HepG2 (cell line): ENCODE measurements around the gene CPO. TPM values are rescaled to one million over a fixed set of nuclear protein-coding genes. Genes with fewer than 3 reads are reported as not detected.

Experiments
- ATAC-seq: fragments of 200-7000 bp; cut with Tn5 transposase; 3 replicates; pipeline ENCODE4 v1.9.1; 2020; ENCODE audit warnings: mild to moderate bottlenecking, moderate library complexity
- BruUV-seq: library from RNA; stranded (reverse); fragments of 400-500 nt; replicated peaks from 2 replicates; lab custom pipeline; 2021; lab: Mats Ljungman, UMichigan
- CTCF ChIA-PET: fragments of 300-600 bp; formaldehyde crosslinking; extraction: SDS; loops from one replicate; lab custom pipeline; 2021; ENCODE audit warnings: low total read pairs, inconsistent platforms, low intra/inter-chr PET ratio; lab: Yijun Ruan, JAX
- POLR2A ChIA-PET: fragments of 350-600 bp; sonication (Branson Sonifier 250); formaldehyde crosslinking; loops from one replicate; lab custom pipeline; 2020; ENCODE audit warnings: antibody characterized with exemption, inconsistent platforms; lab: Yijun Ruan, JAX
- DNase-seq: peaks from one replicate; pipeline ENCODE4 v3.0.0-alpha.2; 2015; ENCODE audit warnings: low spot score
- FAIRE-seq: peaks from 3 replicates; lab custom pipeline; 2011; peaks lifted over from hg19 to GRCh38; lab: Jason Lieb, UNC
- H2AFZ ChIP-seq: one replicate; pipeline ENCODE4 v1.6.1; 2011; ENCODE audit warnings: low read length, inconsistent platforms
- H3K27ac ChIP-seq: fragments of 300-600 bp; 3 replicates; pipeline ENCODE4 v1.8.0; 2011; ENCODE audit warnings: mixed run types, mild to moderate bottlenecking, mixed read lengths, low read length, inconsistent platforms; ENCODE audit not compliant: insufficient read depth; ENCODE audit errors: extremely low read length
- H3K27me3 ChIP-seq, 2 experiments: fragments of 200-600 bp in 1 of 2; 2 replicates in 1 of 2; 3 replicates in 1 of 2; pipeline versions ENCODE4 v1.6.0 to v1.8.0; 2011; ENCODE audit warnings: low read length in 2 of 2, mild to moderate bottlenecking in 2 of 2, moderate library complexity in 2 of 2, inconsistent platforms in 1 of 2; ENCODE audit not compliant: insufficient read depth in 2 of 2, control insufficient read depth in 1 of 2
- H3K36me3 ChIP-seq, 2 experiments: fragments of 200-600 bp in 1 of 2; replicated peaks in 1 of 2; 2 replicates in 1 of 2; 3 replicates in 1 of 2; pipeline versions ENCODE4 v1.5.1 to v1.8.0; 2011; ENCODE audit warnings: low read length in 2 of 2, inconsistent platforms in 1 of 2; ENCODE audit not compliant: insufficient read depth in 2 of 2, control insufficient read depth in 1 of 2
- H3K4me1 ChIP-seq: 2 replicates; pipeline ENCODE4 v1.5.1; 2012; ENCODE audit warnings: low read length, inconsistent platforms; ENCODE audit not compliant: insufficient read depth
- H3K4me2 ChIP-seq: 2 replicates; pipeline ENCODE4 v1.6.0; 2011; ENCODE audit warnings: low read depth, low read length, inconsistent platforms
- H3K4me3 ChIP-seq, 3 experiments: fragments of 200-600 bp in 1 of 3; sonication (generic), shearing (Covaris generic) in 1 of 3; replicated peaks in 1 of 3; 2 replicates each; pipeline ENCODE4 v1.5.1; 2011 to 2016; ENCODE audit warnings: low read length in 3 of 3, inconsistent platforms in 2 of 3, low read depth in 2 of 3, mild to moderate bottlenecking in 2 of 3, control low read depth in 1 of 3, mixed read lengths in 1 of 3; ENCODE audit not compliant: insufficient read depth in 1 of 3
- H3K79me2 ChIP-seq: one replicate; pipeline ENCODE4 v1.6.1; 2011; ENCODE audit warnings: low read length, inconsistent platforms; ENCODE audit not compliant: insufficient read depth
- H3K9ac ChIP-seq: 2 replicates; pipeline ENCODE4 v1.6.0; 2011; ENCODE audit warnings: mild to moderate bottlenecking, low read depth, low read length, inconsistent platforms; ENCODE audit not compliant: insufficient read depth
- H3K9me3 ChIP-seq: 2 replicates; pipeline ENCODE4 v1.5.1; 2012; ENCODE audit warnings: mild to moderate bottlenecking, low read length
- H4K20me1 ChIP-seq: 2 replicates; pipeline ENCODE4 v1.6.0; 2011; ENCODE audit warnings: inconsistent platforms, mild to moderate bottlenecking, low read length, moderate library complexity; ENCODE audit not compliant: insufficient read depth
- FOXA3 ChIP-seq: IDR thresholded peaks from 2 replicates; pipeline ENCODE4 v1.6.1; 2016; ENCODE audit warnings: missing genetic modification reagents, missing compliant biosample characterization
- KAT8 ChIP-seq: IDR thresholded peaks from 2 replicates; pipeline ENCODE4 v1.6.1; 2016; ENCODE audit warnings: missing genetic modification reagents, missing compliant biosample characterization
- KLF15 ChIP-seq: sonication (generic); formaldehyde crosslinking; IDR thresholded peaks from 2 replicates; pipeline ENCODE4 v1.8.1; 2023; ENCODE audit warnings: borderline replicate concordance, mild to moderate bottlenecking, inconsistent platforms, missing genetic modification reagents, mixed read lengths
- LCORL ChIP-seq, 2 experiments: fragments of 450-650 bp in 1 of 2; sonication (generic) in 1 of 2; formaldehyde crosslinking in 1 of 2; IDR thresholded peaks; 2 replicates each; pipeline versions ENCODE4 v1.5.0 to v1.6.1; 2017 to 2020; ENCODE audit warnings: antibody characterized with exemption in 1 of 2, missing genetic modification reagents in 1 of 2
- SMC3 ChIP-seq: IDR thresholded peaks from 2 replicates; pipeline ENCODE4 v1.6.1; 2011; ENCODE audit warnings: low read length, improper control_type of control experiment
- SOX5 ChIP-seq: IDR thresholded peaks from 2 replicates; pipeline ENCODE4 v1.6.1; 2016; ENCODE audit warnings: borderline replicate concordance
- SOX6 ChIP-seq, 2 experiments: fragments of 450-650 bp in 1 of 2; sonication (generic) in 1 of 2; formaldehyde crosslinking in 1 of 2; IDR thresholded peaks; 2 replicates each; pipeline versions ENCODE4 v1.4.0 to v1.6.1; 2017 to 2020; ENCODE audit warnings: antibody characterized with exemption in 1 of 2, mild to moderate bottlenecking in 1 of 2, missing genetic modification reagents in 1 of 2
- ZFP36L1 ChIP-seq: sonication (generic); formaldehyde crosslinking; IDR thresholded peaks from 2 replicates; pipeline ENCODE4 v1.8.0; 2022; ENCODE audit warnings: mild to moderate bottlenecking, missing genetic modification reagents, moderate library complexity
- ZNF160 ChIP-seq: sonication (generic); formaldehyde crosslinking; IDR thresholded peaks from 2 replicates; pipeline ENCODE4 v1.8.0; 2022; ENCODE audit warnings: mild to moderate bottlenecking, inconsistent platforms, missing genetic modification reagents
- ZNF20 ChIP-seq: sonication (generic); formaldehyde crosslinking; IDR thresholded peaks from 2 replicates; pipeline ENCODE4 v1.4.0; 2020; ENCODE audit warnings: mild to moderate bottlenecking, moderate library complexity, missing genetic modification reagents
- ZNF605 ChIP-seq: sonication (generic); formaldehyde crosslinking; IDR thresholded peaks from 2 replicates; pipeline ENCODE4 v1.8.0; 2022; ENCODE audit warnings: mild to moderate bottlenecking, missing genetic modification reagents
- ZNF614 ChIP-seq: IDR thresholded peaks from 2 replicates; pipeline ENCODE4 v1.6.1; 2018; ENCODE audit warnings: missing biosample characterization, missing genetic modification reagents, inconsistent platforms, borderline replicate concordance
- ZNF746 ChIP-seq: sonication (generic); formaldehyde crosslinking; IDR thresholded peaks from 2 replicates; pipeline ENCODE4 v1.8.0; 2022; ENCODE audit warnings: mild to moderate bottlenecking, missing genetic modification reagents
- WGBS: methylation state at CpG from one replicate; pipeline ENCODE4 v1.1.6; 2017; ENCODE audit warnings: low lambda C conversion rate; 5-methylcytosine and 5-hydroxymethylcytosine counted together
- in situ Hi-C: cut with HindIII; loops from 2 replicates; pipeline ENCODE4 v1.10.0; 2017; ENCODE audit warnings: low pct_unique_long_range_greater_than_20kb; ENCODE audit not compliant: extremely low pct_ligation_motif_present
- intact Hi-C: fragments of 100-400 bp; cut with micrococcal nuclease; formaldehyde crosslinking; loops from one replicate; pipeline ENCODE4 v1.10.0; 2022; ENCODE audit not compliant: unreplicated experiment
- polyA plus RNA-seq, 8 experiments: library from polyadenylated mRNA; depleted of rRNA in 3 of 8; stranded (reverse) in 7 of 8; unstranded in 1 of 8; fragments of >200 nt; fragmentation: Illumina TruSeq in 4 of 8; extraction: Trizol in 4 of 8; gene quantifications; 2 replicates each; pipeline versions ENCODE4 v1.2.1 to v1.2.3, GENCODE V29; 2011 to 2016; ENCODE audit warnings: low read depth in 4 of 8, missing spikeins in 1 of 8, mixed read lengths in 1 of 8; ENCODE audit not compliant: insufficient read depth in 1 of 8
- total RNA-seq, 5 experiments: library from RNA; depleted of rRNA; stranded (reverse); fragments of >200 nt; fragmentation: Illumina TruSeq; extraction: Trizol; gene quantifications; 2 replicates each; pipeline ENCODE4 v1.2.3, GENCODE V29; 2016; ENCODE audit warnings: low read depth in 1 of 5
- TF ChIP-seq, protein P1 (sequence below), 2 experiments: sonication (generic) in 1 of 2; formaldehyde crosslinking in 1 of 2; IDR thresholded peaks; 2 replicates each; pipeline versions ENCODE4 v1.4.0 to v1.6.1; 2018 to 2020; ENCODE audit warnings: missing genetic modification reagents in 2 of 2, borderline replicate concordance in 1 of 2, low read depth in 1 of 2, mild to moderate bottlenecking in 1 of 2, missing biosample characterization in 1 of 2
- TF ChIP-seq, protein P2 (sequence below): sonication (generic); formaldehyde crosslinking; conservative IDR thresholded peaks from 2 replicates; pipeline ENCODE4 v1.4.0; 2020; ENCODE audit warnings: missing genetic modification reagents

CPO gene
- total and polyA plus RNA-seq, 2 of the 13 experiments (the other 11 are each of a cell fraction or from before 2014, with no cell fraction given): 0.07 TPM; not detected in 1

DNA sequence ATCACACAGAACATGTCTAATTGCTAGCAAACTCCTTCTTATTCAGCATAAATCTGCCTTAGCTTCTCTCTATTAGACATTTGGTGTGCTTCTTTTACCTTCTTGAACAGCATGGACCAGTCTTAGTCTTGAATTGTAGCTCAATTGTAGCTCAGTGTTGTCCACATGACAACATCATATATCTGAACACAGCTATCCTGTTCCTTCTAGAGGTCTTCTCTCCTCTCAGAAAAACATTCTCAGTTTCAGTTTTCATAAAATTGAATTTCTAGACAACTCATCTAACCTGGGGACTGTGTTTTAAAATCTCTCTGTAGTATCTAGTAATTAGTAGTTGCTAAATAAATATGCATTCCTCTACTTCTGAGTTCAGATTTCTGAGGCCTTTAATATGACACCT lies 47.6 kb downstream of the CPO start:
- intact Hi-C loops: loop anchor here (10.0 kb wide), 1 partner anchor 178 kb away; the partner anchor contains the start of gene KLF7

DNA sequence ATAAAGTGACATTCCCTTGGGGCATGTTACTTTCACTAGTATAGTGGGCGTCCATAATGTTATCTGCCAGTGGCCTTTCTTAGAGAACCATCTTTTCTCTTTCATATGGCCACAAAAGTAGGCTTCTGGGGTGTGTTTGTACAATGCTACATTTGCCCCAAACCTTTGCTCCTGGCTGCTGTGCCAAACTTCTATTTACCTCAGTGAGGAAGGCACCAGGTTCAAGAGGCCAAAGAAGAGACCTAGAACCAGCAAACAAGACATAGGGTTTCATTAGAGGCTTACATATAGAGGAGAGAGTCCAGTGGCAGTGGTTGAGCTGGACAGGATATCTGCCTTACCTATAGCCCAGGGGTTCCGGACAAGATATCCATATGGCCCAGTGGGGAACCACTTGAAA lies 48.5 kb downstream of the CPO start:
- H2AFZ ChIP-seq: no peak overlapping the region
- no peak overlapping the region for H3K9ac ChIP-seq
- no peak overlapping the region for H3K27ac ChIP-seq
- no peaks in the 10 kb centered on the region for H3K4me1 ChIP-seq
- WGBS: 45% methylated on average over 2 of the region's 2 CpGs
- H3K36me3 ChIP-seq: no peaks in the 10 kb centered on the region
- DNase-seq: no peak
- ATAC-seq: no peak
- CTCF ChIA-PET: interaction anchor here (2.7 kb wide), 1 partner anchor 187 kb away, joined by 21 read pairs; no protein-coding TSS in a partner anchor
- no peak overlapping the region for H3K4me3 ChIP-seq
- H3K4me2 ChIP-seq: no peak overlapping the region
- H3K79me2 ChIP-seq: no peaks in the 10 kb centered on the region
- H3K9me3 ChIP-seq: no peaks in the 10 kb centered on the region
- H4K20me1 ChIP-seq: no peaks in the 10 kb centered on the region
- no TSS peak for BruUV-seq
- in situ Hi-C loops (loop anchor here (5.0 to 10.0 kb wide), 2 partner anchors 186 to 293 kb away; no protein-coding TSS in a partner anchor), intact Hi-C loops (loop anchor here (2.0 to 10.0 kb wide), 2 partner anchors 177 to 485 kb away; partner anchors contain the start of gene KLF7)
- H3K27me3 ChIP-seq: no peaks in the 10 kb centered on the region
- FAIRE-seq: no peak
- POLR2A ChIA-PET: no interaction called here
- TF ChIP-seq ZNF160 (CRISPR knock-in tag): no peak
- no peak for TF ChIP-seq ZNF746 (CRISPR knock-in tag)
- TF ChIP-seq KLF15 (CRISPR knock-in tag): no peak
- TF ChIP-seq ZNF20 (CRISPR knock-in tag): no peak
- TF ChIP-seq ZFP36L1 (CRISPR knock-in tag): no peak
- TF ChIP-seq, protein P1, sequence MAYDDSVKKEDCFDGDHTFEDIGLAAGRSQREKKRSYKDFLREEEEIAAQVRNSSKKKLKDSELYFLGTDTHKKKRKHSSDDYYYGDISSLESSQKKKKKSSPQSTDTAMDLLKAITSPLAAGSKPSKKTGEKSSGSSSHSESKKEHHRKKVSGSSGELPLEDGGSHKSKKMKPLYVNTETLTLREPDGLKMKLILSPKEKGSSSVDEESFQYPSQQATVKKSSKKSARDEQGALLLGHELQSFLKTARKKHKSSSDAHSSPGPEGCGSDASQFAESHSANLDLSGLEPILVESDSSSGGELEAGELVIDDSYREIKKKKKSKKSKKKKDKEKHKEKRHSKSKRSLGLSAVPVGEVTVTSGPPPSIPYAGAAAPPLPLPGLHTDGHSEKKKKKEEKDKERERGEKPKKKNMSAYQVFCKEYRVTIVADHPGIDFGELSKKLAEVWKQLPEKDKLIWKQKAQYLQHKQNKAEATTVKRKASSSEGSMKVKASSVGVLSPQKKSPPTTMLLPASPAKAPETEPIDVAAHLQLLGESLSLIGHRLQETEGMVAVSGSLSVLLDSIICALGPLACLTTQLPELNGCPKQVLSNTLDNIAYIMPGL (CRISPR knock-in tag; IDR thresholded peaks at IDR 0.05; ENCODE audit: borderline replicate concordance in 1 of 2, low read depth in 1 of 2): no peak
- no peak for TF ChIP-seq LCORL (IDR thresholded peaks at IDR 0.05)
- no peak for TF ChIP-seq LCORL (CRISPR knock-in tag; IDR thresholded peaks at IDR 0.05)
- TF ChIP-seq SMC3: no peak
- TF ChIP-seq SOX6 (IDR thresholded peaks at IDR 0.05): no peak
- TF ChIP-seq SOX6 (CRISPR knock-in tag; IDR thresholded peaks at IDR 0.05): no peak
- TF ChIP-seq FOXA3 (CRISPR knock-in tag): no peak

More for the DNA sequence above, 47.6 kb downstream of the CPO start:
- in situ Hi-C loops: loop anchor here (5.0 to 10.0 kb wide), 2 partner anchors 185 to 292 kb away; no protein-coding TSS in a partner anchor
- ChIA-PET CTCF (no interaction called here), POLR2A (no interaction called here)
- no peak overlapping the region for H2AFZ ChIP-seq
- no peaks in the 10 kb centered on the region for H3K4me1 ChIP-seq
- TF ChIP-seq, protein P2, sequence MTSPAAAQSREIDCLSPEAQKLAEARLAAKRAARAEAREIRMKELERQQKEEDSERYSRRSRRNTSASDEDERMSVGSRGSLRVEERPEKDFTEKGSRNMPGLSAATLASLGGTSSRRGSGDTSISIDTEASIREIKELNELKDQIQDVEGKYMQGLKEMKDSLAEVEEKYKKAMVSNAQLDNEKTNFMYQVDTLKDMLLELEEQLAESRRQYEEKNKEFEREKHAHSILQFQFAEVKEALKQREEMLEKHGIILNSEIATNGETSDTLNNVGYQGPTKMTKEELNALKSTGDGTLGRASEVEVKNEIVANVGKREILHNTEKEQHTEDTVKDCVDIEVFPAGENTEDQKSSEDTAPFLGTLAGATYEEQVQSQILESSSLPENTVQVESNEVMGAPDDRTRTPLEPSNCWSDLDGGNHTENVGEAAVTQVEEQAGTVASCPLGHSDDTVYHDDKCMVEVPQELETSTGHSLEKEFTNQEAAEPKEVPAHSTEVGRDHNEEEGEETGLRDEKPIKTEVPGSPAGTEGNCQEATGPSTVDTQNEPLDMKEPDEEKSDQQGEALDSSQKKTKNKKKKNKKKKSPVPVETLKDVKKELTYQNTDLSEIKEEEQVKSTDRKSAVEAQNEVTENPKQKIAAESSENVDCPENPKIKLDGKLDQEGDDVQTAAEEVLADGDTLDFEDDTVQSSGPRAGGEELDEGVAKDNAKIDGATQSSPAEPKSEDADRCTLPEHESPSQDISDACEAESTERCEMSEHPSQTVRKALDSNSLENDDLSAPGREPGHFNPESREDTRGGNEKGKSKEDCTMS: no peak
- TF ChIP-seq KAT8 (CRISPR knock-in tag) (no peak), ZNF605 (CRISPR knock-in tag) (no peak), SOX5 (CRISPR knock-in tag) (no peak), ZNF614 (CRISPR knock-in tag) (no peak)
- no peaks in the 10 kb centered on the region for H3K9me3 ChIP-seq
- no peaks in the 10 kb centered on the region for H3K79me2 ChIP-seq
- H4K20me1 ChIP-seq: no peaks in the 10 kb centered on the region
- no peak overlapping the region for H3K4me3 ChIP-seq
- H3K9ac ChIP-seq: no peak overlapping the region
- BruUV-seq: no TSS peak
- no peak overlapping the region for H3K27ac ChIP-seq
- FAIRE-seq: no peak
- H3K27me3 ChIP-seq: peaks cover 0 to 6% of the 10 kb centered on the region in 2 experiments; a peak in 1 of 5 replicates
- H3K36me3 ChIP-seq: no peaks in the 10 kb centered on the region
- H3K4me2 ChIP-seq: no peak overlapping the region
- no peak for DNase-seq
- no peak for ATAC-seq
